Measurements from ENCODE around the gene CLIC3. TPM values are rescaled to one million over a fixed set of nuclear protein-coding genes. Genes with fewer than 3 reads are reported as not detected.

Gene CLIC3
- total RNA-seq, 4 donors from 2014 or later, result 0.36 TPM; not detected in 3

- ATAC-seq (no peak), DNase-seq (no peak)
- no peak overlapping the region for H3K4me3 ChIP-seq
- H3K36me3 ChIP-seq, result peaks cover 0 to 7% of the 10 kb centered on the region in 2 donors
- H3K27ac ChIP-seq, result no peak overlapping the region
- H3K27me3 ChIP-seq, result peaks cover 14 to 19% (median 18%) of the 10 kb centered on the region in 3 donors
- TF ChIP-seq POLR2A (IDR thresholded peaks at IDR 0.05), result no peak
- no peak for TF ChIP-seq CTCF (IDR thresholded peaks at IDR 0.05 in 4 of 5, conservative IDR thresholded peaks at IDR 0.05 in 1 of 5)
- H3K9me3 ChIP-seq, result no peaks in the 10 kb centered on the region
- H3K4me1 ChIP-seq, result peaks cover 6 to 12% of the 10 kb centered on the region in 2 donors
- intact Hi-C loops (cut with DNase I; ENCODE audit: low total_unique reads) (no loop called here), in situ Hi-C loops (cut with MboI; ENCODE audit: low sequenced_read_pairs in 4 of 4) (no loop called here)
These were observed 1.0 kb downstream of the CLIC3 start for GRCh38 chr9:136995362-136995761.

GRCh38 chr9:136994888-136995230 lies 1.5 kb downstream of the CLIC3 start:
- ATAC-seq, result no peak
- H3K4me1 ChIP-seq, result peaks cover 6 to 12% of the 10 kb centered on the region in 2 donors
- no peak overlapping the region for H3K4me3 ChIP-seq
- no peaks in the 10 kb centered on the region for H3K9me3 ChIP-seq
- H3K36me3 ChIP-seq, result peaks cover 0 to 7% of the 10 kb centered on the region in 2 donors
- no peak for TF ChIP-seq CTCF (IDR thresholded peaks at IDR 0.05 in 4 of 5, conservative IDR thresholded peaks at IDR 0.05 in 1 of 5)
- no peak for TF ChIP-seq POLR2A (IDR thresholded peaks at IDR 0.05)
- intact Hi-C loops (cut with DNase I; ENCODE audit: low total_unique reads), result loop anchor here (5.0 kb wide), 1 partner anchor 148 kb away; the partner anchor contains the start of gene PHPT1
- in situ Hi-C loops (cut with MboI; ENCODE audit: low sequenced_read_pairs in 4 of 4), result no loop called here
- peaks cover 14 to 19% (median 18%) of the 10 kb centered on the region in 3 donors for H3K27me3 ChIP-seq
- DNase-seq, result no peak
- no peak overlapping the region for H3K27ac ChIP-seq

GRCh38 chr9:136994180-136994887 lies 2.0 kb downstream of the CLIC3 start:
- TF ChIP-seq CTCF (IDR thresholded peaks at IDR 0.05 in 4 of 5, conservative IDR thresholded peaks at IDR 0.05 in 1 of 5) (no peak), POLR2A (IDR thresholded peaks at IDR 0.05) (no peak)
- intact Hi-C loops (cut with DNase I; ENCODE audit: low total_unique reads), result loop anchor here (5.0 kb wide), 1 partner anchor 147 kb away; the partner anchor contains the start of gene PHPT1
- in situ Hi-C loops (cut with MboI; ENCODE audit: low sequenced_read_pairs in 4 of 4), result no loop called here
- Histone ChIP-seq H3K9me3 (no peaks in the 10 kb centered on the region), H3K36me3 (peaks cover 0 to 7% of the 10 kb centered on the region in 2 donors), H3K27ac (no peak overlapping the region), H3K27me3 (peaks cover 14 to 19% (median 18%) of the 10 kb centered on the region in 3 donors), H3K4me1 (peaks cover 6 to 12% of the 10 kb centered on the region in 2 donors), H3K4me3 (no peak overlapping the region)
- DNase-seq (no peak), ATAC-seq (no peak)

- H3K4me3 ChIP-seq, result peak overlapping the region; percentile 65 to 95 (median 82)
- peak overlapping the region; percentile 58 to 86 (median 80) for H3K27ac ChIP-seq
- ATAC-seq, result no peak
- no peak for TF ChIP-seq CTCF (IDR thresholded peaks at IDR 0.05 in 4 of 5, conservative IDR thresholded peaks at IDR 0.05 in 1 of 5)
- TF ChIP-seq POLR2A (IDR thresholded peaks at IDR 0.05), result no peak
- in situ Hi-C loops (cut with MboI; ENCODE audit: low sequenced_read_pairs in 4 of 4), result no loop called here
- intact Hi-C loops (cut with DNase I; ENCODE audit: low total_unique reads), result loop anchor here (1.0 to 5.0 kb wide), 4 partner anchors 15 to 146 kb away; partner anchors contain the start of genes PHPT1 and TRAF2
- H3K4me1 ChIP-seq, result peaks cover 6 to 12% of the 10 kb centered on the region in 2 donors
- H3K36me3 ChIP-seq, result peaks cover 0 to 7% of the 10 kb centered on the region in 2 donors
- no peak for DNase-seq
- no peaks in the 10 kb centered on the region for H3K9me3 ChIP-seq
- H3K27me3 ChIP-seq, result peaks cover 14 to 19% (median 18%) of the 10 kb centered on the region in 3 donors
These were observed 3.5 kb downstream of the CLIC3 start for GRCh38 chr9:136992819-136993369.
